HepG2 (cell line): ENCODE results near the gene RNASE8. TPM values are rescaled to one million over a fixed set of nuclear protein-coding genes. Genes with fewer than 3 reads are reported as not detected.

ENCODE experiments used
- AKAP8 ChIP-seq: sonication (generic); formaldehyde crosslinking; IDR thresholded peaks from 2 replicates; pipeline ENCODE4 v1.5.1; 2020; ENCODE audit warnings: mild to moderate bottlenecking, missing genetic modification reagents
- CAMTA2 ChIP-seq: sonication (generic); formaldehyde crosslinking; IDR thresholded peaks from 2 replicates; pipeline ENCODE4 v1.4.0; 2020; ENCODE audit warnings: mild to moderate bottlenecking, missing genetic modification reagents, borderline replicate concordance
- CBX5 ChIP-seq: sonication (generic); formaldehyde crosslinking; IDR thresholded peaks from 2 replicates; pipeline ENCODE4 v1.4.0; 2020; ENCODE audit warnings: missing genetic modification reagents, borderline replicate concordance
- FOXP1 ChIP-seq, 2 experiments: fragments of 450-650 bp in 1 of 2; IDR thresholded peaks; 2 replicates each; pipeline ENCODE4 v1.6.1; 2017 to 2018; ENCODE audit warnings: antibody characterized with exemption in 1 of 2
- KDM5A ChIP-seq: fragments of 200-600 bp; sonication (generic); IDR thresholded peaks from 2 replicates; pipeline ENCODE4 v1.7.0; 2018; ENCODE audit warnings: antibody characterized with exemption, mild to moderate bottlenecking, low read length, borderline replicate concordance
- RAD21 ChIP-seq: fragments of 450-650 bp; formaldehyde crosslinking; IDR thresholded peaks from 2 replicates; pipeline ENCODE4 v1.5.0; 2020; ENCODE audit warnings: mild to moderate bottlenecking
- RCOR2 ChIP-seq: IDR thresholded peaks from 2 replicates; pipeline ENCODE4 v1.6.1; 2016; ENCODE audit warnings: missing biosample characterization, missing genetic modification reagents
- SRY ChIP-seq: sonication (generic); formaldehyde crosslinking; IDR thresholded peaks from 2 replicates; pipeline ENCODE4 v1.8.0; 2022; ENCODE audit warnings: mild to moderate bottlenecking, missing genetic modification reagents
- XRCC5 ChIP-seq: fragments of 200-400 bp; formaldehyde crosslinking; optimal IDR thresholded peaks from 2 replicates; pipeline ENCODE3; 2017; ENCODE audit warnings: mild to moderate bottlenecking, low read length
- ZNF563 ChIP-seq: sonication (generic); formaldehyde crosslinking; IDR thresholded peaks from 2 replicates; pipeline ENCODE4 v1.8.0; 2022; ENCODE audit warnings: mild to moderate bottlenecking, moderate library complexity, missing genetic modification reagents
- ZSCAN25 ChIP-seq: sonication (generic); formaldehyde crosslinking; IDR thresholded peaks from 2 replicates; pipeline ENCODE4 v1.8.0; 2022; ENCODE audit warnings: mild to moderate bottlenecking, missing genetic modification reagents
- ZSCAN9 ChIP-seq: IDR thresholded peaks from 2 replicates; pipeline ENCODE4 v1.6.1; 2016; ENCODE audit warnings: borderline replicate concordance
- ZZZ3 ChIP-seq: sonication (generic); formaldehyde crosslinking; IDR thresholded peaks from 2 replicates; pipeline ENCODE4 v1.4.0; 2020; ENCODE audit warnings: missing genetic modification reagents, mild to moderate bottlenecking, borderline replicate concordance
- polyA plus RNA-seq, 8 experiments: library from polyadenylated mRNA; depleted of rRNA in 3 of 8; stranded (reverse) in 7 of 8; unstranded in 1 of 8; fragments of >200 nt; fragmentation: Illumina TruSeq in 4 of 8; extraction: Trizol in 4 of 8; gene quantifications; 2 replicates each; pipeline versions ENCODE4 v1.2.1 to v1.2.3, GENCODE V29; 2011 to 2016; ENCODE audit warnings: low read depth in 4 of 8, missing spikeins in 1 of 8, mixed read lengths in 1 of 8; ENCODE audit not compliant: insufficient read depth in 1 of 8
- total RNA-seq, 5 experiments: library from RNA; depleted of rRNA; stranded (reverse); fragments of >200 nt; fragmentation: Illumina TruSeq; extraction: Trizol; gene quantifications; 2 replicates each; pipeline ENCODE4 v1.2.3, GENCODE V29; 2016; ENCODE audit warnings: low read depth in 1 of 5
- TF ChIP-seq, protein P1 (sequence below): sonication (generic); formaldehyde crosslinking; IDR thresholded peaks from 2 replicates; pipeline ENCODE4 v1.4.0; 2020; ENCODE audit warnings: missing genetic modification reagents
- TF ChIP-seq, protein P2 (sequence below): sonication (generic); formaldehyde crosslinking; IDR thresholded peaks from 2 replicates; pipeline ENCODE4 v1.4.0; 2020; ENCODE audit warnings: mild to moderate bottlenecking, missing genetic modification reagents, borderline replicate concordance
- TF ChIP-seq, protein P3 (sequence below): sonication (generic); formaldehyde crosslinking; IDR thresholded peaks from one replicate; pipeline ENCODE4 v1.5.1; 2020; ENCODE audit warnings: mild to moderate bottlenecking, missing genetic modification reagents; ENCODE audit errors: not compliant biosample characterization
- TF ChIP-seq, protein P4 (sequence below): sonication (generic); formaldehyde crosslinking; IDR thresholded peaks from 2 replicates; pipeline ENCODE4 v1.4.0; 2020; ENCODE audit warnings: missing genetic modification reagents, borderline replicate concordance

Gene RNASE8
- total and polyA plus RNA-seq, 2 of the 13 experiments (the other 11 are each of a cell fraction or from before 2014, with no cell fraction given), result not detected

DNA sequence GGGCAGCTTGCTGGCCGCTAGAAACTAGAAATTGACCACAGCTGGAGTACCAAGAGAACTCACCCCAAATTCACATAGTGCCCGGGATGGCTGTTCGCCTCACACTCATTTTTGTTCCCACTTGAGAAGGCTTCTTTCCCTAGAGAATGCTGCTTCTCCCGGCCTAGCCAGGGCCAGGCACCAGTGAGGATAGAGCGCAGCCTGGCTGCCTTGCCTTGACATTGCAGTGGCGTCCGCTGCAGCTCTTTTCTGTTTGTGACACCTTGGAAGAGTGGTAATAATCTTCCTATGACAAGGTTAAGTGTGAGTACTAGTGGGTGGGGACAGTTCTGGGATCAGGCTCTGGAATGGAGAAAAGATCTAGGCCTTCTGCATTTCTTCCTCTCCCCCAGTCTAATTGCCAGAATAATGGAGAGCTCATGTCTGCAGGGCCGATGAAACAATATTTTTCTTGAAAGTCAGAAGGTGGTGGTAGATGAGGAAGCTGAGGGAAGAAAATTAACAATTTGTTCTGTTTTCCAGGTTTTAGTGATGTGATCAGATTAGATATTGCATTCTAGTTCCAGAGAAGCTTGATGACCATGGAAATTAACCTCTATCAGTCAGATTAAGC is 46.9 kb downstream of the RNASE8 start (continued):
- TF ChIP-seq, protein P1, sequence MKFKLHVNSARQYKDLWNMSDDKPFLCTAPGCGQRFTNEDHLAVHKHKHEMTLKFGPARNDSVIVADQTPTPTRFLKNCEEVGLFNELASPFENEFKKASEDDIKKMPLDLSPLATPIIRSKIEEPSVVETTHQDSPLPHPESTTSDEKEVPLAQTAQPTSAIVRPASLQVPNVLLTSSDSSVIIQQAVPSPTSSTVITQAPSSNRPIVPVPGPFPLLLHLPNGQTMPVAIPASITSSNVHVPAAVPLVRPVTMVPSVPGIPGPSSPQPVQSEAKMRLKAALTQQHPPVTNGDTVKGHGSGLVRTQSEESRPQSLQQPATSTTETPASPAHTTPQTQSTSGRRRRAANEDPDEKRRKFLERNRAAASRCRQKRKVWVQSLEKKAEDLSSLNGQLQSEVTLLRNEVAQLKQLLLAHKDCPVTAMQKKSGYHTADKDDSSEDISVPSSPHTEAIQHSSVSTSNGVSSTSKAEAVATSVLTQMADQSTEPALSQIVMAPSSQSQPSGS, result peak; percentile 12; the same call in 1 of the 2 replicates
- TF ChIP-seq ZSCAN25 (CRISPR knock-in tag), result 0 out of 2 replicates have a peak, but pooled peaks have one; percentile 14
- TF ChIP-seq CBX5 (CRISPR knock-in tag), result peak; percentile 63; the same call in 1 of the 2 replicates
- TF ChIP-seq CAMTA2 (CRISPR knock-in tag), result peak; percentile 2; the same call in 1 of the 2 replicates
- no peak; the same call in 1 of the 2 replicates for TF ChIP-seq ZSCAN9 (CRISPR knock-in tag)
- TF ChIP-seq AKAP8 (CRISPR knock-in tag), result 0 out of 2 replicates have a peak, but pooled peaks have one; percentile 37
- TF ChIP-seq SRY (CRISPR knock-in tag), result no peak
- no peak for TF ChIP-seq ZZZ3 (CRISPR knock-in tag)
- peak; percentile 67; the same call in 1 of the 2 replicates for TF ChIP-seq KDM5A
- TF ChIP-seq, protein P2, sequence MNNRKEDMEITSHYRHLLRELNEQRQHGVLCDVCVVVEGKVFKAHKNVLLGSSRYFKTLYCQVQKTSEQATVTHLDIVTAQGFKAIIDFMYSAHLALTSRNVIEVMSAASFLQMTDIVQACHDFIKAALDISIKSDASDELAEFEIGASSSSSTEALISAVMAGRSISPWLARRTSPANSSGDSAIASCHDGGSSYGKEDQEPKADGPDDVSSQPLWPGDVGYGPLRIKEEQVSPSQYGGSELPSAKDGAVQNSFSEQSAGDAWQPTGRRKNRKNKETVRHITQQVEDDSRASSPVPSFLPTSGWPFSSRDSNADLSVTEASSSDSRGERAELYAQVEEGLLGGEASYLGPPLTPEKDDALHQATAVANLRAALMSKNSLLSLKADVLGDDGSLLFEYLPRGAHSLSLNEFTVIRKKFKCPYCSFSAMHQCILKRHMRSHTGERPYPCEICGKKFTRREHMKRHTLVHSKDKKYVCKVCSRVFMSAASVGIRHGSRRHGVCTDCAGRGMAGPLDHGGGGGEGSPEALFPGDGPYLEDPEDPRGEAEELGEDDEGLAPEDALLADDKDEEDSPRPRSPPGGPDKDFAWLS (CRISPR knock-in tag), result no peak
- peak; percentile 98 for TF ChIP-seq RAD21 (CRISPR knock-in tag)
- TF ChIP-seq XRCC5, result peak; percentile 27
- TF ChIP-seq FOXP1 (IDR thresholded peaks at IDR 0.05), result no peak
- TF ChIP-seq FOXP1 (CRISPR knock-in tag; IDR thresholded peaks at IDR 0.05), result no peak
- TF ChIP-seq, protein P3, sequence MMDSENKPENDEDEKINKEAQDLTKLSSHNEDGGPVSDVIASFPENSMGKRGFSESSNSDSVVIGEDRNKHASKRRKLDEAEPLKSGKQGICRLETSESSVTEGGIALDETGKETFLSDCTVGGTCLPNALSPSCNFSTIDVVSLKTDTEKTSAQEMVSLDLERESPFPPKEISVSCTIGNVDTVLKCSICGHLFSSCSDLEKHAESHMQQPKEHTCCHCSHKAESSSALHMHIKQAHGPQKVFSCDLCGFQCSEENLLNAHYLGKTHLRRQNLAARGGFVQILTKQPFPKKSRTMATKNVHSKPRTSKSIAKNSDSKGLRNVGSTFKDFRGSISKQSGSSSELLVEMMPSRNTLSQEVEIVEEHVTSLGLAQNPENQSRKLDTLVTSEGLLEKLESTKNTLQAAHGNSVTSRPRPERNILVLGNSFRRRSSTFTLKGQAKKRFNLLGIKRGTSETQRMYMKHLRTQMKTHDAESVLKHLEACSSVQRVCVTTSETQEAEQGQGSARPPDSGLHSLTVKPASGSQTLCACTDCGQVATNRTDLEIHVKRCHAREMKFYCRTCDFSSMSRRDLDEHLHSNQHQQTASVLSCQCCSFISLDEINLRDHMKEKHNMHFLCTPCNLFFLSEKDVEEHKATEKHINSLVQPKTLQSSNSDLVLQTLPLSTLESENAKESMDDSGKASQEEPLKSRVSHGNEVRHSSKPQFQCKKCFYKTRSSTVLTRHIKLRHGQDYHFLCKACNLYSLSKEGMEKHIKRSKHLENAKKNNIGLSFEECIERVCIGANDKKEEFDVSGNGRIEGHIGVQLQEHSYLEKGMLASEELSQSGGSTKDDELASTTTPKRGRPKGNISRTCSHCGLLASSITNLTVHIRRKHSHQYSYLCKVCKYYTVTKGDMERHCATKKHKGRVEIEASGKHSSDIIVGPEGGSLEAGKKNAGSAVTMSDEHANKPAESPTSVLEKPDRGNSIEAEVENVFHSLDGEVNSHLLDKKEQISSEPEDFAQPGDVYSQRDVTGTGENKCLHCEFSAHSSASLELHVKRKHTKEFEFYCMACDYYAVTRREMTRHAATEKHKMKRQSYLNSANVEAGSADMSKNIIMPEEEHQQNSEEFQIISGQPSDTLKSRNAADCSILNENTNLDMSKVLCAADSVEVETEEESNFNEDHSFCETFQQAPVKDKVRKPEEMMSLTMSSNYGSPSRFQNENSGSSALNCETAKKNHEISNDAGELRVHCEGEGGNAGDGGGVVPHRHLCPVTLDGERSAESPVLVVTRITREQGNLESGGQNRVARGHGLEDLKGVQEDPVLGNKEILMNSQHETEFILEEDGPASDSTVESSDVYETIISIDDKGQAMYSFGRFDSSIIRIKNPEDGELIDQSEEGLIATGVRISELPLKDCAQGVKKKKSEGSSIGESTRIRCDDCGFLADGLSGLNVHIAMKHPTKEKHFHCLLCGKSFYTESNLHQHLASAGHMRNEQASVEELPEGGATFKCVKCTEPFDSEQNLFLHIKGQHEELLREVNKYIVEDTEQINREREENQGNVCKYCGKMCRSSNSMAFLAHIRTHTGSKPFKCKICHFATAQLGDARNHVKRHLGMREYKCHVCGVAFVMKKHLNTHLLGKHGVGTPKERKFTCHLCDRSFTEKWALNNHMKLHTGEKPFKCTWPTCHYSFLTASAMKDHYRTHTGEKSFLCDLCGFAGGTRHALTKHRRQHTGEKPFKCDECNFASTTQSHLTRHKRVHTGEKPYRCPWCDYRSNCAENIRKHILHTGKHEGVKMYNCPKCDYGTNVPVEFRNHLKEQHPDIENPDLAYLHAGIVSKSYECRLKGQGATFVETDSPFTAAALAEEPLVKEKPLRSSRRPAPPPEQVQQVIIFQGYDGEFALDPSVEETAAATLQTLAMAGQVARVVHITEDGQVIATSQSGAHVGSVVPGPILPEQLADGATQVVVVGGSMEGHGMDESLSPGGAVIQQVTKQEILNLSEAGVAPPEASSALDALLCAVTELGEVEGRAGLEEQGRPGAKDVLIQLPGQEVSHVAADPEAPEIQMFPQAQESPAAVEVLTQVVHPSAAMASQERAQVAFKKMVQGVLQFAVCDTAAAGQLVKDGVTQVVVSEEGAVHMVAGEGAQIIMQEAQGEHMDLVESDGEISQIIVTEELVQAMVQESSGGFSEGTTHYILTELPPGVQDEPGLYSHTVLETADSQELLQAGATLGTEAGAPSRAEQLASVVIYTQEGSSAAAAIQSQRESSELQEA (CRISPR knock-in tag), result no peak
- TF ChIP-seq, protein P4, sequence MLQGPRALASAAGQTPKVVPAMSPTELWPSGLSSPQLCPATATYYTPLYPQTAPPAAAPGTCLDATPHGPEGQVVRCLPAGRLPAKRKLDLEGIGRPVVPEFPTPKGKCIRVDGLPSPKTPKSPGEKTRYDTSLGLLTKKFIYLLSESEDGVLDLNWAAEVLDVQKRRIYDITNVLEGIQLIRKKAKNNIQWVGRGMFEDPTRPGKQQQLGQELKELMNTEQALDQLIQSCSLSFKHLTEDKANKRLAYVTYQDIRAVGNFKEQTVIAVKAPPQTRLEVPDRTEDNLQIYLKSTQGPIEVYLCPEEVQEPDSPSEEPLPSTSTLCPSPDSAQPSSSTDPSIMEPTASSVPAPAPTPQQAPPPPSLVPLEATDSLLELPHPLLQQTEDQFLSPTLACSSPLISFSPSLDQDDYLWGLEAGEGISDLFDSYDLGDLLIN (CRISPR knock-in tag), result no peak
- no peak for TF ChIP-seq ZNF563 (CRISPR knock-in tag)
- 0 out of 2 replicates have a peak, but pooled peaks have one; percentile 16 for TF ChIP-seq RCOR2 (CRISPR knock-in tag)
